ENCODE data around the gene ME3.

GRCh38 chr11:86582898-86583297 is 89.5 kb downstream of the ME3 start:
- TF ChIP-seq CTCF (IDR thresholded peaks at IDR 0.05; ENCODE audit: insufficient read depth, low read length), result no peak
- no peak for TF ChIP-seq POLR2AphosphoS5 (IDR thresholded peaks at IDR 0.05; ENCODE audit: low read depth)
- TF ChIP-seq REST (IDR thresholded peaks at IDR 0.05; ENCODE audit: insufficient replicate concordance, low read depth), result no peak
- no peak for TF ChIP-seq SPI1 (IDR thresholded peaks at IDR 0.05; ENCODE audit: borderline replicate concordance, low read depth)
- no peak for TF ChIP-seq GABPA (IDR thresholded peaks at IDR 0.05; ENCODE audit: low read depth)

Data from HL-60 (cell line).